Measurements from ENCODE around the gene SREBF1.

The SREBF1 gene

DNA sequence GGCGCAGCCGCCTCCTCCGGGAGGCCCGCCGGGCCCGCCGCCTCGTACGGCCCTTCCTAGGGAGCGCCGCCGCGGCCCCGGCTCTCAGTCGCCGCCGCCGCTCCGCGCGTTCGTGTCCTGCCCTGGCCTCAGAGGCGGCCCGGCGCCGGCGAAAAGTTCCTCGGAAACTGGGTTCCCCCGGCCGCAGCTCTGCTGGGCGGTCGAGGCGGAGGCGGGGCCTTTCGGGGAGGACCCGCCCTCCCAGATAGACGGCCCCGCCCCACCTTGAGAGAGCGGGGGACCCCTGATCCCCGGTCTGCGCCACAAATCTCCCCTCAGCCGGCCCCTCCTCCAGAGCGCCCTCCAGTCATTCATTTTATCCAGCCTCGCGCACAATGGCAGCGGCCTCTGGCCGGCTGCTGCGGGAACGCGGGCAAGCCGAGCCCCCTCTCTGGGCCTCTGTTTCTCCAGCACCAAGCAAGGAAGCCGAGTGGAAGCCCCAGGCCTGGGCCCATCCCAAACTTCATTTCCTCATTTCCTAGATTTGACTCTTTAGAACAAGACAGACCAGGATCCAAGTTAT, at the start of gene SREBF1:
Gene SREBF1 (minus strand): TSS at position 169 of the 562 bp plus-strand sequence. CDS start 169 bp downstream, outside the sequence.
- no peak for DNase-seq (ENCODE audit: low read depth)

DNA sequence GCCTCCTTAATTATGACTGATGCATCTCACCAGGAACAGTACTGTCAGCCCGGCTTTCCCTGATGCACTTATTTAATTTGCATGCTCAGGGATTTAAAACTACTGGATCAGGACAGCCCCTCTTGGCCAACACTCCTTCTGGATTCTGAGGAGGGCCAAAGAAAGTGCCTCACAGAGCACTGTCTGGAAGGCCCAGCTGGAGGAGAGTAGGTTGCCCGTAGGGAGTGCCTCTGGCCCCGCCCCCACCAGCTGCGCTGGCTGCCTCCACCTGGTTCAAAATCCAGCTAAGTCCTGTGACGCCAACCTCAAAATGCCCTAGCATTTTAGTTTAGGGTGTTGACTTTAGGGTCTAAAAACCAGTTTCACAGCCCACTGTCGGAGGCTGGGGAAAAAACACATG, 49.4 kb upstream of the SREBF1 start:
- DNase-seq (ENCODE audit: low read depth): no peak

DNA sequence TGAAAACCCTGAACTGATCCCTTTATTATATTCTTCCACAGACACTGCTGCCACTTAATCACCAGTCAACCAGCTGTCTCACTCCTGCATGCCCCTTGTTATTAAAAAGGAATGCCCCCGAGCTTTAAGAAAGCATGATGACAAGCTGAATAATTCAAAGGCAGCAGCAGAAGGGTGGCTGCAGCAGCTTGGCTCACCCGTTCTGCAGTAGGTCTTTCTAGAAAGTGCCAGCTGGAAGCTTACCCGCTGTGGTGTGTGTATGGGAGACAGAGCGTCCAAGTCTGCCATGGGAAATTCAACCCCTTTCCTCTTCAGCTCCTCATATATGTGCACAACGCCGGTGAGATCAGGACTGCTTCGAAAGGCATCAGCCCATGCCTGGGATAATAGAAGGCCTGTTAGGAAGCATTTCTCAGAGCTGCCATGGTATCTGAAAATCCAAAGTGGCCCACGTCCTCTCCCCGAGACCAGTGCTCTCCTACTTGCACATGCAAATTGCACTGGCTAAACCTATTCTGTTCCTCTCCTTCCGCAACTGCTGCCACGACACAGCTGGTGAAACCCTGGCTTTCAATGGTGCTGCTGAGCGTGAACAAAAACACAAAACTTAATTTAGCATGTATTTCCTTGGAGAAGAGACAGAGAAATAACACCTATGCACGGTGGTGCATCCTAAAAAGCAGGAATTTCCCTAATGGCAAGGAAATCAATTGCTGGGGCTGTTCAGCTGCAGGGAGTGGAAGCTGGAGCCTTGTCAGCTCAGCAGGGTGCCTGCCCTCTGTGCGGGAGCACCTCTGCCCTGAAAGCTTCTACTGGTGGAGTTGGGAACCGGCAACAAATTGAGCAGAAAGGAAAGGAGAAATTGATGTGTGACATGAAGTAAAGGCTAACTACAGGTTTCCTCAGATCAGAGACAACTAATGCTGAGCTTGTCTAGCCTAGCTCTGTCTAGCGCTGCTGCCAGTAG, 47.9 kb upstream of the SREBF1 start:
- no peak for DNase-seq (ENCODE audit: low read depth)

DNA sequence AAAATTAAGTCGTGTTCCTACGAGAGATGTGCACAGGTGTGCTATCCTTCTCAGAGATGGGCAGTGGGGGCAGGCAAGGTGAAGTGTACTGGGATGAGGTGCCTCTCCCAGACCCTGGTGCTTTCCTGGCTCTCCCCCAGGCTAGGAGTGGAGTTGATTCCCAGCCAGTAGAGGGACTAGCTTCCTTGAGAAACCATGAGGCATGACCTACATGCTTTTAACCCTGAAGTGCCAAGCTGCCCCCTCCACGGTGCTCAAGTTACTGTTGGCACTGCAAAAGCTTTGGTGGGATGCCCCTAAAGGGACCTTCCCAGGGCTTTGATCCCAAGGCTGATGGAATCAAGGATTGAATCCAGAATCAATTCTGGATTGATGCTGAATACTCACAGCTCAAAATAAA, 47.0 kb upstream of the SREBF1 start:
- no peak for DNase-seq (ENCODE audit: low read depth)

DNA sequence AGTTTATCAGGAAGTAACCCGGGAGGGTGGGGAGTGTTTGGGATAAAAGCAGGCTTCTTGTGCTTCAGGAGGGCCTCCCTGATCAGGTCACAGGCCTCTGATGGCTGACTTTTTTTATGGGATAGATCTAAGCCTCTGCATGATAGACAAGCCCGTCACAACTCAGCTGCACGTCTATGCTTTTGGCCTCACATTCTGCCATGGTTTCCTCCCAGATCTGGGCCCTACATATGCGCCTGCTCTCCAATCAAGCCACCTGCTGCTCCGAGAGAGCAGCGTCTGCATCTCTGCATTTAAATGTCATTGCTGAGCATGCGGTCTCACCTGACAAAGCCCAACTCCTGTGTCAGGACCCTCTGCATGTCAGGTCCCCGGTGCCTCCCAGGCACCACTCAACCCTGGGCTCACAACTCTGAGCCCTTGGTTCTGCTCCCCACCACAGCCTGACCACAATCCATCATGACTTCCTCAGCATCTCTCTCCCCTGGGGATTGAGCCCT, 45.3 kb upstream of the SREBF1 start:
- no peak for DNase-seq (ENCODE audit: low read depth)

GRCh38 chr17:17880577-17881196, 43.9 kb upstream of the SREBF1 start:
- DNase-seq (ENCODE audit: low read depth): no peak

DNA sequence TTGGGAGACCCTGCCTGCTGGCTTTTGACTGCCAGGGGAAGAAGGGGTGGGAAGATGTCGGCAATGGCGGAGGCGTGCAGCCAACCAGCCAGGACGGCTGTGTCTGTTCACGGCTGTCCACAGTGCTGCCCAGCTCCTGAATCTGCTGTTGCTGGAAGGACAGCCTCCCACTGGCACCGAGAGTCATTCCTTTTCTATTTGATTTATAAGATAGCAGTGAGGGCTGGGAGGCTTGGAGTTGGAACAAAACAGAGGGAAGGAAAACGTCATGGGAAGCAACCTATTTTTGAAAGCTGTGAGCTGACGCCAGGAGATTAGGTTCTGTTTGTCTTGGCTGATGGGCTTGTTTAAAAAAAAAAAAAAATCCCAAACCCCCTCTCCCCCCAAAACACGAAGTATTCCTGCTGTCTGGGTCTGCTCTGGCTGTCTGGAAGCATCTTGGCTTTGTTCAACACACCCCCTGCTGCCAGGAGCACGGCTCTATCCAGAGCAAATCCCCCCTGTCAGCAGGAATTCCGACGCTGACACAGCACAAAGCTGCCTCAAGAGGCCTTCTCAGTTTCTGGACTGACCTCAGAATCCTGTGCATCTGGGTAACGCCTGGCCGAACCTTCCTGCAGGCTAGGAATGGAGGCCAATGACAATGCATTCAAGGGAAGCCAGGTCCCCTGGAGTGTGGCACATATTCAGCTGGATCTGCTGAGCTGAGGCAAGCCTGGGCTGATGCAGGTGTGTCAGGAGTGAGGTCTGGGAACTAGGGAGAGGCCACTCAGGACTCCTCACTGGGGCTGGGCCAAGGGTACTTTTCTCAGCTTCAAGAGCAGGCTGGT, 41.0 kb upstream of the SREBF1 start:
- DNase-seq (ENCODE audit: low read depth): no peak

DNA sequence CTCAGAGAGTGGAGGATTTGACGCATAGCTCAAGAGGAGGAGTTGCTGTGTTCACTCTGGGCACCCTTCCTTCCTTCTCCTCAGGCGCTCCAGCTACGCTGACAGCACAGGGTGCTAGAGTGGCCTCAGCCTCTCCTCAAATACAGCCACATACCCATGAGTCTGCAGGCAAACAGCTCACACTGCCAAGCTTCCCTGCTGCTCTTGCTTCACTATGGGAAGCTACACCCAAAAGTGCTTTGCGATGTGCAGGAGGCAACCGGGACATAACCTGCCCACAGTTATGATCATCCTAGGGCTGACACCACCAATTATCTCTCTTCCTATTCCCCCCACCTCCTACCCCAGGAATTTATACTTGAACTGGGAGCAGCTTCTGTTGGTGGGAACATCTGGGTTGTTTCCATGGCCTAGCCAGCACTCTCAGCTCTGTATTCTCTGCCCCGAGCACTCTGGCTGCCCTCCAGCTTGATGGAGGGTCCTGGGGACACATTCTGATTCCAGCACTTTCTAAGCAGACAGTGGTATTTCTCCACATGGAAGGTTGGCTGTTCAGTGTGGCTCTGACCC, 40.3 kb upstream of the SREBF1 start:
- DNase-seq (ENCODE audit: low read depth): no peak

DNA sequence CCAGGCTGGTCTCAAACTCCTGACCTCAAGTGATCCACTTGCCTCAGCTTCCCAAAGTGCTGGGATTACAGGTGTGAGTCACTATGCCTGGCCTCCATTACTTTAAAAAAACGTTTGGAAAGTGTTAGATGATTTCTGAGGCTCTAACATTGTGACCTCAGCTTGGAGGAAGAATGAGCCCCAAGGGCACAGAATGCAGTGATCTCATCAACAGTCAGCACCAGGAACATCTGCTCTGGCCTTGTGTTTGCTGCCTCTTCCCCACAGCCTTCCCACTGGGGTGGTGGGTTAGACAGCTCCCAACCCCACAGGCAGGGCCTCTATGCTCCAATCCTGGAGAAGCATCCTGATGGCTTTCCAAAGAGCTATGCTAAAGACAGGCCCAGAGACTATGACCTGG, 37.7 kb upstream of the SREBF1 start:
- no peak for DNase-seq (ENCODE audit: low read depth)

- DNase-seq (ENCODE audit: low read depth): no peak
Measured at GRCh38 chr17:17873450-17873991, 36.7 kb upstream of the SREBF1 start.

DNA sequence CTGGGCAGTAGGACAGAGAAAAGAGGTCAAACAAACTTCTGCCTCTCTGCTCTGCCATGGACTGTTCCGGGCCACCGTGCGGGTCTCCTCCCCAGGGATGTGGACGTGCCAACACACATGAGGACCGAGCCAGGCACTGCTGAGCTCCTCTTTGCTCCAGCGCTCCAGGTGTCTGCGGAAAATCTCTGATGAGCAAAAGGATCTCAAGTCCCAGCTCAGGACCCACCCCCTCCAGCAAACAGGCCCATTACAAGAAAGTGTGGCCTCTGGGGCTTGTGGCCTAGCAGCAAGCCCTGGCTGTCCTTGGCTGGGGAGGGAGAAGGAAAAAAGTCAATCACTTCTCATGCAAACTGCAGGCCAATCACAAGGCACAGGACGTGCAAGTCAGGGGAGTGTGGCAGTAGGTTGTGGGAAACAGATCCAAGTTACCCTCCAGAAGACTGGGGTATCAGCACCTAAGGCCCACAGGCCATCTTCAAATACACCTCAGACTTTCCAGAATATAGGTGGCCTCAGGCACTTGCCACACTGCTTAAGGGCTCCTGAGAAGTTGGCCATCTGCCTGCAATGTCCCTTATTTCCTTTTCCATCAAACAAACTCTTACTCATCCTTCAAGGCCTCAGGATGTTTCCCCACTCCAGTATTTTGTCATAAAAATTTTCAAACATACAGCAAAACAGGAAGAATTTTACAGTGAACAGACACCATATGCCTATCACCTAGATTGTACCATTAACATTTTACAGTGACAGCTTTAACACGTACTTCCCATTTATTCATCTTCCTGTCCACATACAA, 36.0 kb upstream of the SREBF1 start:
- DNase-seq (ENCODE audit: low read depth): no peak

DNA sequence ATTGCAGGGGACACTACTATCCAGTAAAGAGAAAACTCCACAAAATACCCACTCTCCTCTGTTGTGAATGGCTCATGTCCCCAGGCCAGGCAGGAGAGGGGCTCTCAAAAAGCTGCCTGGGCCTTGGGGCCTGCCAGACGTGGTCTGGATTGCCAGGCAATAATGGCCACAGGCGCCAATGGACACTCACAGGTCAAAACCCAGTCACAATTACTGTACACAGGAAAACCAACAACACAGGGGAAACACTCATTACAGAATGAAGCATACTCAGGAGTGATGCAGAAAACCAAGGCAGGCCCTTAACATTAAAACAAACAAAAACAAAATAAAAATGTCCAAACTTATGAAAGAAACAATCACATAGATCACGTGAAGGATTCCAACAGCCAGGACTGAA, 35.1 kb upstream of the SREBF1 start:
- no peak for DNase-seq (ENCODE audit: low read depth)

- DNase-seq (ENCODE audit: low read depth): no peak
Measured at GRCh38 chr17:17870247-17870646, 33.5 kb upstream of the SREBF1 start.

DNA sequence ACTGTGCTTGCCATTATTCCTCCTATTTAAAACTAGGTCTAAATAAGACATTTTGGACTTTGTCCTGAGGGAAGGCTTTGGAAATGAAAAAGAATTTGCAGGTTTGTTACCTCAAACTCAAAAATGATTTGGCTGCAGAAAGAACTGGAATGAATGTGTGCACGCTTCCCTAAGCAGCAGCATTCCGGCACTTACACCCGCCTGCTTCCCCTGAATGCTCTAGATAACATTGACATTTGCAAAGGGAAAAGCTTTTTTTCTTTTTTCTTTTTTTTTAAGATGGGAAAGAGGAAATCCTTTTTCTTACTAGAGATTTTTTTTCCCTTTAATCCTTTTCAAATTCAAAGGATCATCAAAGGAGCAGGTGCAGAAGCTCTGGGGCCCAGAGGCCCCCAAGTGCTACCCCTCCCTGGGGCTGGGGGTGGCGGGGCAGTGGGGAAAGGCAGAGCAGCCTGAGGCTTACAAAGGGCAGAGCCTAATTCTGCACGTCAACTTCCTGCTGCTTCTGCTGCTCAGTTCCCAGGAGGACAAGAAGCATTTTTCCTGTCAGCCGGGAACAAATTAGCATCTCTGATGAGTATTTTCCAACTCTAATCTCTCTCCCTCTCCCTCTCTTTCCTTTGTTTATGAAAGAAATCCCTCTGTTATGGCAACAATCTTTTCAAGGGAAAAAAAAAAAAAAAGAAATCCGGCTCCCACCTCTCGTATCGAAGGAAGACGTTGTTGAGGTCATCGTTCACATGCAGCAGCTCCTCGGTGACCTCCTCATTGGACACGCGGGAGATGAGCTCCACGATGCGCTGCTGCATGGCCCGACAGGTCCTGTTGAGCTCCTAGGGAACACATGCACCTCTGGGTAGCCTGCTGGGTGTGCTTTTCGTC, 32.1 kb upstream of the SREBF1 start:
- DNase-seq (ENCODE audit: low read depth): no peak

GRCh38 chr17:17866897-17867296, 30.1 kb upstream of the SREBF1 start:
- DNase-seq (ENCODE audit: low read depth): no peak

DNA sequence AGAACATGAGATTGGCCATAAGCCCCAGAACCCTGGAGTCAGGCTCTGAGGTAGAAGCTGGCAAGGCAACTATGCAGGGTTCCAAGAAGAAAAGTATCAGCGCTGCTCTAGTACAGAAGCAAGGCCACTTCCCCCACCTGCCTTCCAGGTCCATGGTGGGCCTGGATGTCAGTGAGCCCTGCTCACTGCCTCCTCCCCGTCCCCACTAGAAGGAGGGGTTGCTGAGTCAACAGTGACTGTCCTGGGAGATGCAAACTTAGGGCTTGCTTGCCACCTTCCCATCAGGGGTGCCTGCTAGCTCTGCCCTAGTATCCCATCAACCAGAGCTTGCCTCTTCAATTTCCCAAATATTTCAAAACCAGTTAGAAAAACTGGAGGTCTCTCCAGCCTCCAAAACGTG, 29.6 kb upstream of the SREBF1 start:
- no peak for DNase-seq (ENCODE audit: low read depth)

DNA sequence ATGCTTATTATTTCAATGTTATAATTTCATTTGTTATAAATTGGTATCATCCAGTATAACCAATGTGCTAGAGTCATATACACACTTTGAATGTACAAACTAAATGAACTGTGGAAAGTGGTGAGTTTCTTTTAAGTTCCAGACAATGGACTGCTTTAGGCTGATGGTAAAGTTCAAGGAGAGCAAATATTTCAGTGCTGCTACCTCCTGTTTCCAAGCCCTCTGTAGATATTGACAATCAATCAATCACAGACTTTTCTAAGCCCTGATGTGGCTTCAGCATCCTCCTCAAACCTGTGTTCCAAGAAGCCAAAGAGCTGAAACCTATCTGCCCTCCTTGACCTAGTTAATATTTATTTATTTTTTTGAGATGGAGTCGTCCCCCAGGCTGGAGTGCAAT, 28.2 kb upstream of the SREBF1 start:
- no peak for DNase-seq (ENCODE audit: low read depth)

GRCh38 chr17:17860766-17861107, 24.0 kb upstream of the SREBF1 start:
- DNase-seq (ENCODE audit: low read depth): no peak

DNA sequence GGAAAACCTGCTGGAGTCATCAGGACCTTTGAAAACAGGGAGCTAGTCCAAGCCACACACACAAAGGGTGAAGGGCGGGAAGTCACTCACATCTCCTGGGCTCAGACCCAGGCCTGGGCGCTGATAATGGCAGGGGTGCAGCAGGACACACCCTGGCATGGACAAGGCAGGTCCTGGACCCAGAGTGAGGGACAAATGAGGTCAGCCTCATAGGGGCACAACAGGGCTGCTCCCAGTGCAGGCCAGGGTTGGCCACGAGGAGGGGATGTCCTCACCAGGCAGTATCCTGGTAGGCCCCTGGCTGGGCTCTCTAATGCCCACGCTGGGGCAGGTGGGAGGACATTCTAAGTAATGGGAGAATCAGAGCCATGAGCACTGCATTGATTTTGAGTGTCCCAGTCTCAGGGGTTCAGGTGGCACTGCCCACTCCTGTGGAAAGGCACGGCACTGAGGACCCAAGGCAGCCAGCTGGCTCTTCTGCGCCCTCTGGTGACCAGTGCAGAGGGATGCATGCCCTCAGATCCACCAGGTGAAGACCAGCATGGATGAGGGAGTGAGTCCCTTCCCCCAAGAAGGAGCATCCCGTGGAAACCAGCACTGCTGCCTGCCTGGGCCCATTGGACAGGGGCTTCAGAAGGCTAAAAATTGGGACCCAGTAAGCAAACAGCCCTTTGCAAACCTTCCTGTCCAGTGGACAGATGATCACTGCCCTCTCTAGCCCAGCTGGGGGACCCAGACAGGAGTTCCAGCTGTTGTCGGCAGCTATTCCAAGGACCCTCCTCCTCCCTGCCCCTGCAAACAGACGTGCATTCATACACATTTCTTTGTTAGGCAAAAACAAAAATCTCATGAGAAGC, 23.4 kb upstream of the SREBF1 start:
- DNase-seq (ENCODE audit: low read depth): no peak
